ENCODE data around the gene AFG3L2.

AFG3L2 gene

GRCh38 chr18:12347895-12348294 lies 29.1 kb downstream of the AFG3L2 start:
- no peak overlapping the region for H3K9ac ChIP-seq
- no peak overlapping the region for H3K4me3 ChIP-seq (ENCODE audit: low read depth, low read length)
- no peaks in the 10 kb centered on the region for H3K9me3 ChIP-seq (ENCODE audit: control insufficient read depth, low read length)
- peaks cover 5% of the 10 kb centered on the region for H3K79me2 ChIP-seq
- H3K27me3 ChIP-seq (ENCODE audit: control insufficient read depth, insufficient read depth, low read length): no peaks in the 10 kb centered on the region
- H3K27ac ChIP-seq: no peak overlapping the region
- H3K36me3 ChIP-seq (ENCODE audit: control insufficient read depth, insufficient read depth, low read length): no peaks in the 10 kb centered on the region
- TF ChIP-seq CTCF (IDR thresholded peaks at IDR 0.05): no peak
- H3K4me2 ChIP-seq (ENCODE audit: low read length): no peak overlapping the region
- no peaks in the 10 kb centered on the region for H3K4me1 ChIP-seq
- no peak overlapping the region for H2AFZ ChIP-seq

- Histone ChIP-seq H3K4me3 (ENCODE audit: low read depth, low read length) (no peak overlapping the region), H3K4me1 (no peaks in the 10 kb centered on the region), H3K79me2 (peaks cover 5% of the 10 kb centered on the region), H3K36me3 (ENCODE audit: control insufficient read depth, insufficient read depth, low read length) (no peaks in the 10 kb centered on the region), H3K4me2 (ENCODE audit: low read length) (no peak overlapping the region), H2AFZ (no peak overlapping the region), H3K9me3 (ENCODE audit: control insufficient read depth, low read length) (no peaks in the 10 kb centered on the region), H3K27me3 (ENCODE audit: control insufficient read depth, insufficient read depth, low read length) (no peaks in the 10 kb centered on the region), H3K27ac (no peak overlapping the region), H3K9ac (no peak overlapping the region)
- TF ChIP-seq CTCF (IDR thresholded peaks at IDR 0.05): no peak
These were observed 30.8 kb downstream of the AFG3L2 start for GRCh38 chr18:12346240-12346565.

GRCh38 chr18:12345491-12346239 lies 31.4 kb downstream of the AFG3L2 start:
- no peak overlapping the region for H2AFZ ChIP-seq
- TF ChIP-seq CTCF (IDR thresholded peaks at IDR 0.05): no peak
- no peaks in the 10 kb centered on the region for H3K36me3 ChIP-seq (ENCODE audit: control insufficient read depth, insufficient read depth, low read length)

GRCh38 chr18:12342661-12343060 lies 34.4 kb downstream of the AFG3L2 start:
- no peaks in the 10 kb centered on the region for H3K9me3 ChIP-seq (ENCODE audit: control insufficient read depth, low read length)
- H3K36me3 ChIP-seq (ENCODE audit: control insufficient read depth, insufficient read depth, low read length): no peaks in the 10 kb centered on the region
- no peak overlapping the region for H3K9ac ChIP-seq
- H3K27me3 ChIP-seq (ENCODE audit: control insufficient read depth, insufficient read depth, low read length): no peaks in the 10 kb centered on the region
- TF ChIP-seq CTCF (IDR thresholded peaks at IDR 0.05): no peak
- H3K4me2 ChIP-seq (ENCODE audit: low read length): no peak overlapping the region
- H3K27ac ChIP-seq: no peak overlapping the region
- H2AFZ ChIP-seq: no peak overlapping the region
- peaks cover 5% of the 10 kb centered on the region for H3K79me2 ChIP-seq
- no peaks in the 10 kb centered on the region for H3K4me1 ChIP-seq
- no peak overlapping the region for H3K4me3 ChIP-seq (ENCODE audit: low read depth, low read length)

More at GRCh38 chr18:12345491-12346239, 31.4 kb downstream of the AFG3L2 start:
- Histone ChIP-seq H3K4me3 (ENCODE audit: low read depth, low read length) (no peak overlapping the region), H3K27ac (no peak overlapping the region), H3K9me3 (ENCODE audit: control insufficient read depth, low read length) (no peaks in the 10 kb centered on the region), H3K4me2 (ENCODE audit: low read length) (no peak overlapping the region), H3K27me3 (ENCODE audit: control insufficient read depth, insufficient read depth, low read length) (no peaks in the 10 kb centered on the region), H3K79me2 (peaks cover 5% of the 10 kb centered on the region), H3K9ac (no peak overlapping the region), H3K4me1 (no peaks in the 10 kb centered on the region)

Data from parathyroid adenoma (tissue), 2 donors.